Measurements from ENCODE around the gene LAMC3.

Gene LAMC3

DNA sequence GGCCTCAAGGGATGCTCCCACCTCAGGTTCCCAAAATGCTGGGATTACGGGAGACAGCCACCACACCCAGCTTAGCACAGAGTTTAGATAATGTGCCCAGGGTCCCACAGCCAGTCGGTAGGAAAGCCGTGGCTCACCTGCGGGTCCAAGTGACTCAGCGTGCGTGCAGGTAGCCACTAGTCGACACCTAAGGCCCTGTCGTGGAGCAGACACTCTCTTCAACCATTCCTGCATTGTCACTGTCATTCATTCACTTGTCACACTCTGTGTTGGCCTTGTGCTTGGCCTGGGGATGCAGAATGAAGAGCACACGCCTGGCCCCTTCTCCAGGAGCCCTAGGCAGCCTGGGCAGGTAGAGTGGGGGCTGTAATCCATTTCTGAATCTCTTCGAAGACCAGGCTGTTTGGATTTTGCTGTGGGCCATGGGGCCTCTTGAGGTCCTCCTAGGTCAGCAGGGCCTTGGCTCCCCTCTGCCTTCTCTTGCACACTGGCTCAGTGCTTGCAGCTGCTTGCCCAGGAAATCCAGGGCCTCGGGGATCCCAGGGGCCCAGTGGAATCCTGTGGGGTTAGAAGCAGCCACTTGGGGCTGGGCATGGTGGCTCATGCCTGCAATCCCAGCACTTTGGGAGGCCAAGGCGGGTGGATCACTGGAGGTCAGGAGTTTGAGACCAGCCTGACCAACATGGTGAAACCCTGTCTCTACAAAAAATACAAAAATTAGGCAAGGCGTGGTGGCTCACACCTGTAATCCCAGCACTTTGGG lies 81.2 kb downstream of the LAMC3 start:
- H3K27me3 ChIP-seq (ENCODE audit: control insufficient read depth in 1 of 2, insufficient read depth in 2 of 2, low read length in 2 of 2): peaks cover 7 to 14% of the 10 kb centered on the region in 2 donors
- no peaks in the 10 kb centered on the region for H3K9me3 ChIP-seq (ENCODE audit: control insufficient read depth in 1 of 2, low read length in 2 of 2)
- no peak overlapping the region for H3K4me3 ChIP-seq (ENCODE audit: low read depth in 1 of 2, low read length in 2 of 2)
- no peak overlapping the region for H3K9ac ChIP-seq (ENCODE audit: low read depth in 1 of 2, low read length in 2 of 2)
- no peak overlapping the region for H3K27ac ChIP-seq (ENCODE audit: low read depth, low read length)
- no peaks in the 10 kb centered on the region for H3K36me3 ChIP-seq (ENCODE audit: control insufficient read depth in 1 of 2, insufficient read depth in 2 of 2, low read length in 2 of 2)
- peaks cover 0 to 6% of the 10 kb centered on the region in 2 donors for H3K4me1 ChIP-seq (ENCODE audit: control insufficient read depth in 1 of 2, insufficient read depth in 2 of 2, low read length in 2 of 2)

DNA sequence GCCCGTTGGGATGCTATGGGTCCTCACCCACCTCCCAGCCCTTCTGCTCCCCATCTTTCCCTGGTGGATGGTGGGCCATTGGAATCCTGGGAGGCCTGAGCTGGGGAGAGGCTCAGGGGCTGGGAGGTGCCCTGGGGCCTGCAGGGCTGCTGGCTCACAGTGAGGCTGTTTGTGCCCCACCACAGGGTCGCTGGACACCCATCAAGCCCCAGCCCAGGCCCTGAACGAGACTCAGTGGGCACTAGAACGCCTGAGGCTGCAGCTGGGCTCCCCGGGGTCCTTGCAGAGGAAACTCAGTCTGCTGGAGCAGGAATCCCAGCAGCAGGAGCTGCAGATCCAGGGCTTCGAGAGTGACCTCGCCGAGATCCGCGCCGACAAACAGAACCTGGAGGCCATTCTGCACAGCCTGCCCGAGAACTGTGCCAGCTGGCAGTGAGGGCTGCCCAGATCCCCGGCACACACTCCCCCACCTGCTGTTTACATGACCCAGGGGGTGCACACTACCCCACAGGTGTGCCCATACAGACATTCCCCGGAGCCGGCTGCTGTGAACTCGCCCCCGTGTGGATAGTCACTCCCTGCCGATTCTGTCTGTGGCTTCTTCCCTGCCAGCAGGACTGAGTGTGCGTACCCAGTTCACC lies 82.5 kb downstream of the LAMC3 start:
- Histone ChIP-seq H3K36me3 (ENCODE audit: control insufficient read depth in 1 of 2, insufficient read depth in 2 of 2, low read length in 2 of 2) (no peaks in the 10 kb centered on the region), H3K27ac (ENCODE audit: low read depth, low read length) (no peak overlapping the region), H3K9me3 (ENCODE audit: control insufficient read depth in 1 of 2, low read length in 2 of 2) (no peaks in the 10 kb centered on the region), H3K27me3 (ENCODE audit: control insufficient read depth in 1 of 2, insufficient read depth in 2 of 2, low read length in 2 of 2) (peaks cover 14 to 23% of the 10 kb centered on the region in 2 donors), H3K4me3 (ENCODE audit: low read depth in 1 of 2, low read length in 2 of 2) (no peak overlapping the region), H3K9ac (ENCODE audit: low read depth in 1 of 2, low read length in 2 of 2) (no peak overlapping the region), H3K4me1 (ENCODE audit: control insufficient read depth in 1 of 2, insufficient read depth in 2 of 2, low read length in 2 of 2) (peaks cover 0 to 9% of the 10 kb centered on the region in 2 donors)

DNA sequence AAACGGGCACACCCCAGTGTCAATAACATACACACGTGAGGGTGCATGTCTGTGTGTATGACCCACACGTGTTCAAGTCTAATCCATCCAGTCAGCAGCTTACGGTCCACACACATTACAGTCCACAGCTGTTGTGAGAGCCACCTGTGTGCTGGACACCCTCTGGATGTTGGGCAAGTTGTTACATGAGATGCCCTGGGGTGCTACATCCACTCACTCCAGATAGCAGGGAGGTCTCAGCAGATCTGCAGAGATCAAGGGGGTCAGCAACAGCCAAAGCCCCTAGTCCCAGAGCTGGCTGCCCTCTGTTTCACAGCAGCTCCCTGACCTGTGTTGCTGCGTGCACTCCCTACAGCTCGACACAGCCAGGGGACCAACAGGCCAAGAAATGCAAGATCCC lies 83.1 kb downstream of the LAMC3 start:
- H3K27me3 ChIP-seq (ENCODE audit: control insufficient read depth in 1 of 2, insufficient read depth in 2 of 2, low read length in 2 of 2): peaks cover 14 to 27% of the 10 kb centered on the region in 2 donors
- H3K4me1 ChIP-seq (ENCODE audit: control insufficient read depth in 1 of 2, insufficient read depth in 2 of 2, low read length in 2 of 2): peaks cover 0 to 13% of the 10 kb centered on the region in 2 donors
- no peaks in the 10 kb centered on the region for H3K9me3 ChIP-seq (ENCODE audit: control insufficient read depth in 1 of 2, low read length in 2 of 2)
- H3K27ac ChIP-seq (ENCODE audit: low read depth, low read length): no peak overlapping the region
- H3K4me3 ChIP-seq (ENCODE audit: low read depth in 1 of 2, low read length in 2 of 2): no peak overlapping the region
- H3K36me3 ChIP-seq (ENCODE audit: control insufficient read depth in 1 of 2, insufficient read depth in 2 of 2, low read length in 2 of 2): no peaks in the 10 kb centered on the region
- no peak overlapping the region for H3K9ac ChIP-seq (ENCODE audit: low read depth in 1 of 2, low read length in 2 of 2)

DNA sequence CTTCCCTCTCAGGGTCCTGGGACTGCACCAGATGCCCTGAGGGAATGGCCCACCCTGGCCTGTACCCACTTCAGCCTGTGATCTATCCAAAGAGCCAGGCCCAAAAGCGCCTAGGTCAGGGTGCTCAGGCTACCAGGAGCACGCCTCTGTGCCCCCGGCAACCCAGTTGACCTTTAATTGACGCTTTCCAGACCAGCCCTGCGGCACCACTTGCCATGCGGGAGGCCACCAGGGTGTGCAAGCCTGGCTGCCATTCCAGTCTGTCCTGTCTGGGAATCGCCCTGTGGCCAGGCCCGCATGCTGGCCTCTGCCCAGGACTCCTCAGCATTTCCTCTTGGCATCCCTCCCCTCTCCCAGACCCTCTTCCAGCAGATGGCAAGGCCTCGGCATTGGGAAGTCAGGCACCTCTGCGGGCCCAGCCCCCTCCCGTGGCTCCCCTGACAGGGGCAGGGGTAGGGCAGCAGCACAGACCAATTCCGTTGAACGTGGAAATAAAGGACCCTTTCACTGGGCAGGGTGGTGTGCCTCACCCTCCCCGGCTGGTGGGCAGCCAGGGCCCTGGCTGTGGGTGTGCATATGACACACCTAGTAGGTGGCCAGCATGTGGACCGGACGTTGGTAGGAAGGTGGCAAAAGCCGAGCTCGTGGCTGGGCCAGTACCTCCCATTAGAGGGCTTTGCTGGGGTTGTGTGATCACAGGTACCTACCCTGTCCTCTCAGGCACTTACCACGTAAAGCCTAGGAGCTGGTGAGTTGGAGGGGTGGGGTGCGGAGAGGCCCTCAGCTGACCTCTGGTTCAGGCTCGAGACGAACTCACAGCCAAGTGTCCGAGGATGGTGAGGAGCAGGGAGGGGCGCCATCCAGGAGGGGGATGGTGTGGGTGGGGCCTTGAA lies 83.8 kb downstream of the LAMC3 start:
- Histone ChIP-seq H3K9me3 (ENCODE audit: control insufficient read depth in 1 of 2, low read length in 2 of 2) (no peaks in the 10 kb centered on the region), H3K4me1 (ENCODE audit: control insufficient read depth in 1 of 2, insufficient read depth in 2 of 2, low read length in 2 of 2) (peaks cover 0 to 14% of the 10 kb centered on the region in 2 donors), H3K27ac (ENCODE audit: low read depth, low read length) (no peak overlapping the region), H3K27me3 (ENCODE audit: control insufficient read depth in 1 of 2, insufficient read depth in 2 of 2, low read length in 2 of 2) (peaks cover 17 to 34% of the 10 kb centered on the region in 2 donors), H3K9ac (ENCODE audit: low read depth in 1 of 2, low read length in 2 of 2) (no peak overlapping the region), H3K4me3 (ENCODE audit: low read depth in 1 of 2, low read length in 2 of 2) (no peak overlapping the region), H3K36me3 (ENCODE audit: control insufficient read depth in 1 of 2, insufficient read depth in 2 of 2, low read length in 2 of 2) (no peaks in the 10 kb centered on the region)

DNA sequence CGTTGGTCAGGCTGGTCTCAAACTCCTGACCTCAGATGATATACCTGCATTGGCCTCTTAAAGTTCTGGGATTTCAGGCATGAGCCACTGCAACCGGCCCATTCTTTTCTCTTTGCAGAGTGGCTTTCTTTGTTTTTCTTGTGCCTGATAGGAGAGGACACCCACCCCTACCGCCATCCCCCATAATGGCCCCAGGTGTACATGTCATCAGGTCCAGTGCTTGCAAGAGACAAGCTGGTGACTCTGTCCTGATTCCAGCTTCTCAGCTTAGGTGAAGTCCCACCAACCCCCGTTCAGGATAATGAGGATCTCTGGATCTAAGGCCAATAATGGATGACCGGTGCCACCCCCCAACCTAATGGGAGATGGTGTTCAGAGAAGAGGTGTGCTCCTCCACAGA lies 85.0 kb downstream of the LAMC3 start:
- H3K36me3 ChIP-seq (ENCODE audit: control insufficient read depth in 1 of 2, insufficient read depth in 2 of 2, low read length in 2 of 2): no peaks in the 10 kb centered on the region
- H3K9ac ChIP-seq (ENCODE audit: low read depth in 1 of 2, low read length in 2 of 2): no peak overlapping the region
- peaks cover 20 to 34% of the 10 kb centered on the region in 2 donors for H3K27me3 ChIP-seq (ENCODE audit: control insufficient read depth in 1 of 2, insufficient read depth in 2 of 2, low read length in 2 of 2)
- peaks cover 0 to 14% of the 10 kb centered on the region in 2 donors for H3K4me1 ChIP-seq (ENCODE audit: control insufficient read depth in 1 of 2, insufficient read depth in 2 of 2, low read length in 2 of 2)
- H3K9me3 ChIP-seq (ENCODE audit: control insufficient read depth in 1 of 2, low read length in 2 of 2): no peaks in the 10 kb centered on the region
- H3K27ac ChIP-seq (ENCODE audit: low read depth, low read length): no peak overlapping the region
- no peak overlapping the region for H3K4me3 ChIP-seq (ENCODE audit: low read depth in 1 of 2, low read length in 2 of 2)

DNA sequence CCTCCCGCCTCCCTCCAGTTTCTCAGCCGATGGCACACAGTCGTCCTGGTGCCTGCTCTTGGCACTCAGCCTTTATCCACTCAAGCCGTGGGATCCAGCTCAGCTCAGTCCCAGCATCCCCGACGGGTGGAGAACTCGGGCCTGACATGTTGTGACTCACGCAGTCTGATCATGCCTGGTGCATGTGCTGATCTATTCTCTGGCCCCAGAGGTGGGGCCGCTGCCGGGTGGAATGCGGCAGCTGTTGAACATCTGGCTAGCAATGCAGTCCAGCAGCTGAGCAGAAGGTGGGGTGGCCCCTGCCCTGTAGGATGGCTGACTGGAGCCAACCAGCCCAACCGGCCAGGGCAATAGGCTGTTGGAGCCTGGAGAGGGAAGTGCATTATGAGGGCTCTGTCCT lies 85.6 kb downstream of the LAMC3 start:
- Histone ChIP-seq H3K4me1 (ENCODE audit: control insufficient read depth in 1 of 2, insufficient read depth in 2 of 2, low read length in 2 of 2) (peaks cover 0 to 14% of the 10 kb centered on the region in 2 donors), H3K27me3 (ENCODE audit: control insufficient read depth in 1 of 2, insufficient read depth in 2 of 2, low read length in 2 of 2) (peaks cover 20 to 34% of the 10 kb centered on the region in 2 donors), H3K27ac (ENCODE audit: low read depth, low read length) (no peak overlapping the region)

DNA sequence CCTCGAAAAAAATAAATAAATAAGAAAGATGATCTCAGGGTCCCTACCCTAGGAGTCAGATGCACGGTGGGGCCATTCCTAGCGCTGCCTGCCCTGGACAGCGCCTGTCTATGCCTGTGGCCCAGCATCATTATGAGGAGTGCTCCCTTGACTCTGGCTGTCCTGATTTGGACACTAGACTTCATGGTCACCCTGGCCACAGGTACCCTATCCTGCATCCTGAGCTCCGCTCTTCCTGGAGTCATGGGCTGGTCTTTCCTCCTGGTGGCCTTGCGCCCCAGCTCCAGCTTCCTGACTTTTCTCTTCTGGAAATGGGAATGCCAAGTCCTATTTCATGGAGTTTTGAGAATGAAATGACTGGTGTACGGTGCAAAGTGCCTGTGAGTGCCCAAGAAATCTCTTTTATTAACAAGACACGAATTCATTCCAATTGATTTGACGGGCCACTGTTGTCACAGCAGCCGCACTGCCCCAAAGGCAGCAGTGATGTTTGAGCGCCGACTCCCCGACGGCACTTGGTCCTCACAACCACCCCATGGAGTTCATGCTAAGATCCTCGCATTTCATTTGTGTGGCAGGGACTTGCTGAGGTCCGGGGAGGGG lies 86.8 kb downstream of the LAMC3 start:
- H3K27me3 ChIP-seq (ENCODE audit: control insufficient read depth in 1 of 2, insufficient read depth in 2 of 2, low read length in 2 of 2): peaks cover 20 to 34% of the 10 kb centered on the region in 2 donors
- no peaks in the 10 kb centered on the region for H3K9me3 ChIP-seq (ENCODE audit: control insufficient read depth in 1 of 2, low read length in 2 of 2)
- H3K4me1 ChIP-seq (ENCODE audit: control insufficient read depth in 1 of 2, insufficient read depth in 2 of 2, low read length in 2 of 2): peaks cover 0 to 14% of the 10 kb centered on the region in 2 donors
- H3K36me3 ChIP-seq (ENCODE audit: control insufficient read depth in 1 of 2, insufficient read depth in 2 of 2, low read length in 2 of 2): no peaks in the 10 kb centered on the region
- peak overlapping the region in 1 of 2 donors; percentile 45 for H3K4me3 ChIP-seq (ENCODE audit: low read depth in 1 of 2, low read length in 2 of 2)
- H3K9ac ChIP-seq (ENCODE audit: low read depth in 1 of 2, low read length in 2 of 2): no peak overlapping the region
- H3K27ac ChIP-seq (ENCODE audit: low read depth, low read length): no peak overlapping the region

More for the DNA sequence above, 85.6 kb downstream of the LAMC3 start:
- Histone ChIP-seq H3K9me3 (ENCODE audit: control insufficient read depth in 1 of 2, low read length in 2 of 2) (no peaks in the 10 kb centered on the region), H3K9ac (ENCODE audit: low read depth in 1 of 2, low read length in 2 of 2) (no peak overlapping the region), H3K36me3 (ENCODE audit: control insufficient read depth in 1 of 2, insufficient read depth in 2 of 2, low read length in 2 of 2) (no peaks in the 10 kb centered on the region), H3K4me3 (ENCODE audit: low read depth in 1 of 2, low read length in 2 of 2) (no peak overlapping the region)

DNA sequence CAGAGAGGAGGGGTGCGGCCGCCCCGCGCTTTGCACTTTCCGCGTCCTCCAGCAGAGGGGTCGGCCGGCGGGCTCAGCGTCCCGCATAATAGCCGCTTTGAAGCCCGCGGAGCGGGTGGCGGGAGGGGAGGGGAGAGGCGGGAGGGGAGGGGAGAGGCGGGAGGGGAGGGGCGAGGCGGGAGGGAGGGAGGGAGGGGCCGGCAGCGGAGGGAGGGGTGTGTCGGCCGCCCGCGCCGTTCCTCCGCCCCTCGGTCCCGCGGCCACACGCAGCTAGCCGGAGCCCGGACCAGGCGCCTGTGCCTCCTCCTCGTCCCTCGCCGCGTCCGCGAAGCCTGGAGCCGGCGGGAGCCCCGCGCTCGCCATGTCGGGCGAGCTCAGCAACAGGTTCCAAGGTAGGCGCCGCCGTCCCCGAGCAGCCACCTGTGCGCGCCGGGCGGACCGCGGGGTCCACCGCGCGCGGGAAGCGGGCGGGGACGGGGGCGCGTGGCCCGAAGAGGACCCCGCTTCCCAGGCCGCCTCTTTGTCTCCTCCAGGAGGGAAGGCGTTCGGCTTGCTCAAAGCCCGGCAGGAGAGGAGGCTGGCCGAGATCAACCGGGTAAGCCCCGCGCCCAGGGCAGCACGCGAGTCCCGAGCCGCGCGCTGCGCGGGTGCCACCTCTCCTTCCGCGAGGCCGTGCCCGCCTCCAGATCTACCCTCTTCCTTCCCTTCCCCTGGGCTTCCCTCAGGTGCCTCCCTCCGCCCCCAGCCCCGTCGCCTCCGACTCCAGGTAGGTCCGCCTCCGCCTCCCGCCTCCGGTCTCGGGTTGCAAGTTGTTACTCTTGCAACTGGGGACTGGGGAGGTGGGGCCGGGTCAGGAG lies 87.5 kb downstream of the LAMC3 start, which contains the start of gene AIF1L:
TSS of gene AIF1L (plus strand) at position 263 of the 857 bp plus-strand sequence. CDS start at position 362, 99 bp downstream.
- H3K9me3 ChIP-seq (ENCODE audit: control insufficient read depth in 1 of 2, low read length in 2 of 2): no peaks in the 10 kb centered on the region
- H3K9ac ChIP-seq (ENCODE audit: low read depth in 1 of 2, low read length in 2 of 2): no peak within 1 kb of the TSS
- H3K4me1 ChIP-seq (ENCODE audit: control insufficient read depth in 1 of 2, insufficient read depth in 2 of 2, low read length in 2 of 2): peaks cover 0 to 14% of the 10 kb centered on the region in 2 donors
- H3K27ac ChIP-seq (ENCODE audit: low read depth, low read length): peak within 1 kb of the TSS; percentile 50
- H3K4me3 ChIP-seq (ENCODE audit: low read depth in 1 of 2, low read length in 2 of 2): peak within 1 kb of the TSS; percentile 35 to 45
- H3K36me3 ChIP-seq (ENCODE audit: control insufficient read depth in 1 of 2, insufficient read depth in 2 of 2, low read length in 2 of 2): no peaks in the 10 kb centered on the region
- H3K27me3 ChIP-seq (ENCODE audit: control insufficient read depth in 1 of 2, insufficient read depth in 2 of 2, low read length in 2 of 2): peaks cover 20 to 34% of the 10 kb centered on the region in 2 donors

Measured in duodenal mucosa (tissue), 2 donors.